ENCODE results near the gene IFIT1.
A peak's percentile ranks its signal among the peaks of the same experiment; 100 is the strongest.
"Not testable (repeated sequence)": the region's sequence is repeated elsewhere in the genome, so short reads cannot be mapped to it uniquely, and the experiment has no call there.

IFIT1 gene

GRCh38 chr10:89389254-89389653 is 3.2 kb upstream of the IFIT1 start:
- no peak overlapping the region for H3K4me3 ChIP-seq (ENCODE audit: low read length)
- peak; percentile 26 for TF ChIP-seq CTCF (IDR thresholded peaks at IDR 0.05; ENCODE audit: insufficient read depth, low read depth, low read length, missing control alignments)
- peak; percentile 36 for DNase-seq (ENCODE audit: low read depth)

- no peak for DNase-seq (ENCODE audit: low read depth)
- TF ChIP-seq CTCF (IDR thresholded peaks at IDR 0.05; ENCODE audit: insufficient read depth, low read depth, low read length, missing control alignments), result no peak
- no peak overlapping the region for H3K4me3 ChIP-seq (ENCODE audit: low read length)
Observed at GRCh38 chr10:89390476-89391225, 1.8 kb upstream of the IFIT1 start.

GRCh38 chr10:89391226-89391576 is 1.2 kb upstream of the IFIT1 start:
- H3K4me3 ChIP-seq (ENCODE audit: low read length), result not testable (repeated sequence)

GRCh38 chr10:89392974-89393373 is 551 bp downstream of the IFIT1 start:
- no peak for TF ChIP-seq CTCF (IDR thresholded peaks at IDR 0.05; ENCODE audit: insufficient read depth, low read depth, low read length, missing control alignments)
- H3K4me3 ChIP-seq (ENCODE audit: low read length), result no peak overlapping the region
- DNase-seq (ENCODE audit: low read depth), result peak; percentile 47

More at GRCh38 chr10:89391226-89391576, 1.2 kb upstream of the IFIT1 start:
- not testable (repeated sequence) for DNase-seq (ENCODE audit: low read depth)

- DNase-seq (ENCODE audit: low read depth), result peak; percentile 50
- TF ChIP-seq CTCF (IDR thresholded peaks at IDR 0.05; ENCODE audit: insufficient read depth, low read depth, low read length, missing control alignments), result no peak
- no peak overlapping the region for H3K4me3 ChIP-seq (ENCODE audit: low read length)
Observed at GRCh38 chr10:89393898-89394297, 1.5 kb downstream of the IFIT1 start.

GRCh38 chr10:89395141-89395540 is 2.7 kb downstream of the IFIT1 start:
- no peak overlapping the region for H3K4me3 ChIP-seq (ENCODE audit: low read length)
- no peak for TF ChIP-seq CTCF (IDR thresholded peaks at IDR 0.05; ENCODE audit: insufficient read depth, low read depth, low read length, missing control alignments)
- no peak for DNase-seq (ENCODE audit: low read depth)

GRCh38 chr10:89398003-89398749 is 5.8 kb downstream of the IFIT1 start:
- TF ChIP-seq CTCF (IDR thresholded peaks at IDR 0.05; ENCODE audit: insufficient read depth, low read depth, low read length, missing control alignments), result no peak
- no peak overlapping the region for H3K4me3 ChIP-seq (ENCODE audit: low read length)
- DNase-seq (ENCODE audit: low read depth), result no peak

Measured in epithelial cell of esophagus (primary cell).